HG02571 (cell line): ENCODE measurements around the gene DHRS1.
"Not testable (repeated sequence)": the region's sequence is repeated elsewhere in the genome, so short reads cannot be mapped to it uniquely, and the experiment has no call there.

Experiments
- ATAC-seq: cut with Tn5 transposase; IDR thresholded peaks from one replicate; pipeline ENCODE4 v1.9.1; 2021; ENCODE audit warnings: mild to moderate bottlenecking, moderate library complexity; ENCODE audit not compliant: unreplicated experiment

The DHRS1 gene

DNA sequence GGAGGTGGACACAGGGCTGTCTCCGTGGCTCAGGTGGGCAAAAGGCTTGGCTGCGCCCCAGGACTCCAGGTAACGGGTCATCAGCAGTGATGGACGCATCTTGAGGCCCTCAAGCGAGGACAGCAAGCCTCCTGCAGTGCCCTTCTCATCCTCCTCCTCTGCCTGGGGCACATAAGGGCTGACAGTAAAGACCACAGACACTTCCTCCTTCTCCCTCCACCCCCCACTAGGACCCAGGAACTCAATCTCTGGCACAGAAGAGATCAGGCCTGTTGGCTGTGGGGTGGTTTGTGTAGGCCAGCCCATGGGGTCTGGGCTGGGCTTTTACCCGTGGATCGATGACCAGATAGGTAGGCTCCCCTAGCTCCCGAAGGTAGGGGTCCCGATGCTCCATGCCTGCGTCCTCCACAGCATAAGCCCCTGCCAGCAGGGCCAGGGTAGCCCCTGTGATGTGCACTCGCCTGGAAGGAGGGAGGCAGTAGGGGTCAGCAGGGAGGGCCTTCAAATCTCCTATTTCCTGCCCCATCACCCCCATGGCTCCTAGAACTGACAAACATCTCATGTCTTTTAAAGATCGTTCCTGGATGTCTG is 29.6 kb upstream of the DHRS1 start:
- ATAC-seq = no peak

DNA sequence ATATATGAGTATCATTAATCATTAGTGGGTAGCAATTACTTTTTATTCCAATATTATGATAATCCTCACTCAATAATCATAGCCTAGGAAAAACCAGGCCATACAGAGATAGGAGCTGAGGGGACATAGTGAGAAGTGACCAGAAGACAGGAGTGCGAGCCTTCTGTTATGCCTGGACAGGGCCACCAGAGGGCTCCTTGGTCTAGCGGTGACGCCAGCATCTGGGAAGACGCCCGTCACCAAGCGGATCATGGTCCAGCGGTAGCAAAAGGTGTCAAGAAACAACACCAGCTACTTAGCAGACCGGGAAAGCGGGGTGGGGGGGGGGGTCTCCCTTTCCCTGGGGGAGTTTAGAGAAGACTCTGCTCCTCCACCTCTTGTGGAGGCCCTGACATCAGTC is 28.3 kb upstream of the DHRS1 start:
- not testable (repeated sequence) for ATAC-seq

DNA sequence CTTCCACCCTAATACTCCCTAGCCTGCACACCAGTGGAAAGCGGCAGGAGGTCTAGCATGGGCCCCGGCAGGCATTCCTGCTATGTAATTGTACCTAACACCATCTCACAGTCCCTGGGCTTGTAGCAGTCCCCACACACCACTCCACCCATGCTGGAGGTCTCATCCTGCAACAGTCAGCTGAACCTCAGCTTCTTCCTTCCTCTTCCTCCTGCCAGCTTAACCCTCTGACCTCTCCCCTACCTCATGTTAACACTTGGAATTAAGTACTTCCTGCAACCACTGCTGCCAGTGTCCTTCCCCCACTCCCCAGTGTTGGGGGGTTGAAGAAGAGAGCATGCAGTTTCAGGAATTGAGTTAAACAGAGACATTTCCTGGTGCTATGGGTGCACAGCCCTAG is 27.7 kb upstream of the DHRS1 start:
- no peak for ATAC-seq

DNA sequence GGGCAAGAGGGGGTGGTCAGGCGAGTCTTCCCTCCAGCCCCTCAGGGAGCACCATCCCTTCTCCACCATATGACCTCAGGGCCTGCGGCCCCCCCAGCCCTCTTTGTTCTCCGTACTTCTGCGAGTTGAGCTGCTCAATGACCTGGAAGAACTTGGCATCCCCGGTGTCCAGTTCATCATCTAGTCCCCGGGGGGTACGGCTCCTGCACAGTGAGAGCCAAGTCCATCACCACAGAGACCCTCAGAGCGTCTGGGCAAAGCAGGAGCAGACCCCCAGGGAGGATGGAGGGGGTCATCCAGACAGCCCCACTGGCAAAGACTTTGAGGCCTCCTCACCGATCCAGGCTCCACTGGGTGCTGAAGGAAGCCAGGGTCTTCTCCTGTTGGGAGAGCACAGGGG is 26.4 kb upstream of the DHRS1 start:
- no peak for ATAC-seq

DNA sequence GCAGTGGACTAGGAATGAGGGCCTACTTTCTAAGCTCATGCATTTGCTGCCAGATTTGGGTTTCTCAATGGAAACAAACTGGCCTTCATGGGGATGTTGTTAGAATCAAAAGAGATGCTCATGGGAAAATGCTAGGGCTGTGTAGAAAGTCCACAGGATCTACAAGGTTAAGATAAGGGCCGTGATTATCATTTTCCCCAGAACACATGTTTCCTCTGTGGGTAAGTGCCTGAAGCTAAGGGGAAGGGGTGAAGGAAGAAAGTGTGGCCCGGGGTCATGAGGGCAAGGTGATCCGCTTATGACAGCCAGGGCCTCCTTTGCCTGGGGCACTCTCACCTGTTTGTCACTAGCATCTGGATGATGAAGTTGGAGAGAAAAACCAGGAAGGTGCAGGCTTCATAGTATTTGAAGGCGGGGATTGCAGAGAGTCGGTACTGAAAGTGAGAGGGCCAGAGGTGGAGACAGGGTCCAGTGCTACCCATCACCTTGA is 25.5 kb upstream of the DHRS1 start:
- no peak for ATAC-seq

- ATAC-seq = no peak
Observed at GRCh38 chr14:24324024-24324423, 24.4 kb upstream of the DHRS1 start.

- ATAC-seq = no peak
Observed at GRCh38 chr14:24323341-24323740, 23.8 kb upstream of the DHRS1 start.

DNA sequence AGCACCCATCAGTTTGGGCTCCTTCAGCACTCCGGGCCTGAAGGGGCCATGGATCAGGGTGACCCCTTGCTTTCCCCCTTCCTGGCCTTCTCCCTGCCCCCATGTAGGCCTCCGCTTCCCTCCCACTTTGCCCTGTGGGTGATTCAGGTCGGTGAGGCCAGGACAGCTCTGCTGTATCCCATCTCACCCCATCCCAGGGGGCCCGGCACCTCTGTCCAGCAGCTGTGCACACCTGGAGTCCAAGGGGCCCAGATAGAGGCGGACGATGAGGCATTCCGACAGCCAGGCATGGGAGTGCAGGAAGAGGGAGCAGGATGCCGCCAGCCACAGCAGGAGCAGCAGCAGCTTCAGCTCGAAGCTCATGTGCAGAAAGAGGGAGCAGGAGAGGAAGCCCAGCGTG is 23.1 kb upstream of the DHRS1 start:
- no peak for ATAC-seq

GRCh38 chr14:24321212-24321975 is 21.8 kb upstream of the DHRS1 start:
- ATAC-seq = no peak

DNA sequence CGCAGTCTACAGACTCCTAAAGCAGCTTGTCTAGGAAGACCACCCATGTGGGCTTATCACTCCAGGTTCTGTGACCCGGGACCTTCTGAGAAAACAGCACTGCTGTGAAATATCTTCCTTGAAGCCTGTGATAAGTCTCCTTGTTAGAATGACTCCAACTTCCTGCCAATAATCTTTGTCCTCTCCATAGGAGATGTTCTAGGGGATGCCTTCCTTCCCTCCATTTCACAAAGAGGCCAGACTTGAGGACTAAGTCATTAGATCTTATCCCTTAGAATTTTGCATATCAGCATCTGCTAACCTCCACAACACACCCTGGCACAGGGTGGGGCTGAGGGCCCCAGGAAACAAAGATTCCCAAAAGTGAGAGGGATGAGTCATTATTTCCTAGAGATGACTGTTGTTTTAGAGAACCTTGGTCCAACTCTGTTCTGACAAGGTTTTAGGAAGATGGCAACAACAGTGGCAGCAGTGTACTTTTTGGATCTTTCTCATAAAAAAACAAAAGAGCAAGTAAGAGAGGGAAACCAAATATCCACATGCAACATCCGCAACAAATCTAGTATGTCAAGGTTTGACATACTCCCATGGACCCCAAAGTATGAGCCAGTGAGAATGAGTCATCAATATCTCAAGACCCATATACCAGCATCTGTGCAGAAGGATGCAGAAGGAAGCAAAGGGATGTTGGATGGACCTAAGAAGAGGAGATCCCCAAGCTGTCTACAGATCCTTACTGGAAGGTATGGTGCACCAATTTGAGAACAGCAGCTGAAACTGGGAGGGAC is 17.8 kb upstream of the DHRS1 start:
- no peak for ATAC-seq

DNA sequence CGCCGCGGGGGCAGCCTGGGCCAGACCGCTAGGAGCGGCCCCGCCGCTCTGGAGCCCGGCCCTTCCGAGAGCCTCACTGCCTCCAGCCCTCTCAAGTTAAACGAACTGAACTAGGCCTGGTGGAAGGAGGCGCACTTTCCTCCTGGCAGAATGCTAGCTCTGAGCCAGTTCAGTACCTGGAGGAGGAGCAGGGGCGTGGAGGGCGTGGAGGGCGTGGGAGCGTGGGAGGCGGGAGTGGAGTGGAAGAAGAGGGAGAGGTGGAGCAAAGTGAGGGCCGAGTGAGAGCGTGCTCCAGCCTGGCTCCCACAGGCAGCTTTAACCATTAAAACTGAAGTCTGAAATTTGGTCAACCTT is 17.0 kb upstream of the DHRS1 start:
- no peak for ATAC-seq

GRCh38 chr14:24315807-24316596 is 16.4 kb upstream of the DHRS1 start:
- ATAC-seq = no peak

DNA sequence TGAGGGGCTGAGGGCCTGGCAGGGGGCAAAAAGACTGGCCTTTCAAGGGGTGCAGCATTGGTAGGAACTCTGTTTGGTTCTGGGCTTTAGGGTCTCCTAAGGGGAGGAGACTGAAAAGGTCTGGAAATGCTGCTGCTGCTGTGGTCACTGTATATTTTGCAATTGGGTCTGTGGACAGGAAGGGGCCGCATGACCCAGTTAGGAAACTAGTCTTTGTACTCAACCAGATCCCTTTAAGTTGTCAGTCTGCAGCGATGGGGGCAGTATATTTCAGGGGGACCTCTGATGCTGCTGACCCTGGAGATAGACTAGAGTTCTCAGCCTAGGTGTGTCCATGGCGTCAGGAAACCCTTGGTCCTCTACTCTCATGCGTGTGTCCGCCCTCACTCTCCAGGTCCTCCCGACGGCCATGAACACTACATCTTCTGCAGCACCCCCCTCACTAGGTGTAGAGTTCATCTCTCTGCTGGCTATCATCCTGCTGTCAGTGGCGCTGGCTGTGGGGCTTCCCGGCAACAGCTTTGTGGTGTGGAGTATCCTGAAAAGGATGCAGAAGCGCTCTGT is 15.7 kb upstream of the DHRS1 start:
- ATAC-seq = no peak

GRCh38 chr14:24314377-24315193 is 15.0 kb upstream of the DHRS1 start:
- ATAC-seq = no peak

DNA sequence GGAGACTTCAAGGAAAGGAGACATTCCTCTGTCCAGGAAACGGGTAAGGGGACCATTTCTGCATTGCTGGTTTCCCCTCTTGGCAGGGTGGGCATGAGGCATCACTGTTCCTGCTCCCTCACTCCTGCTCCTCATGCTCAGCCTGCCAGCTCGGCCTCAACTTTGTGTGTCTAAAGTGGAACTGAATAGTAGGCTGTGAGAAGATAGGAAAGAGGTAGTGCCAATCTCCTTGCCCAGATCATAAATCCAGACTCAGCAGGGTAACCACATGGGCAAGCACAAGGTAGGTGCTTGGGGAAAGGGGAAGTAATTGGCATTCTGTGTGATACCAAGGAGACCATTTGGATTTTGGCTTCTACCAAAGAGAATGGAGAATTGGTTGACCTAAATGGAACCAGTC is 14.3 kb upstream of the DHRS1 start:
- ATAC-seq = no peak

- no peak for ATAC-seq
Observed at GRCh38 chr14:24312736-24313507, 13.3 kb upstream of the DHRS1 start.

DNA sequence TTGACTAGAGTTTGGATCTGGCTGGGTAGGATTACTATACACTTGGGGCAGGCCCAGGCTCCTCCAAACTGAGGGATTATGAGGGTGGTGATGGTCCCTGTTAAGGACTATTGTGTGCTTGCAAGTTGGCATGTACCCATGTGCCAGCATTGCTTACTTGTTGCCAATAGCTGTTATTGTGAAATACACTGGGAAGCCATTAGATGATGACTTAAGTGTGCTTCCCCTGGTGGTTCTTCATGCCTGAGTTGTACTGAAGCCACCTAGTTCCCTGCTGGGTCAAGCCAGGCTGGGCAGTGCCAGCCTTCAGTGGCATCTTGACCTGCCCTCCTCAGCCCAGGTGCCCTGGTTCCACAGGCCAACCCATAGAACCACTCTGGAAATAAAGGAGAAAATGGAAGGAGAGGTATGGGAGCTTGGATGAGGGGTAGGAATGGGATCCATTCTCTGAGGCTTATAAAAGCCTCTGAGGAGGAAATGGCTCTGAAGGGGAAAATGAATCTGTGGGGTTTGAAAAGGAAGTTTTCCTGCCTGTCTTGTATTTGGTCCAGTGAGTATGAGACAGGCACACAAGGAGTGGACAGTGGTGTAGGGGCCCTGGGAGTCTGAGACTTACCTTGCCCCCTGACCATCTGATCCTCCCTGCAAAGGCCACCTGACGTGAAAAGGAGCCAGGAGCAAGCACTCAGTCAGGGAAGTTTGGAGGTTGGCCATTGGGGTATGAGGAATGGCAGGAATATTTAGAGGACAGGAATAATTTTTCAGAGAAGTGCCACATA is 12.4 kb upstream of the DHRS1 start:
- ATAC-seq = no peak
